ENCODE results near the gene OR5T2. TPM values are rescaled to one million over a fixed set of nuclear protein-coding genes. Genes with fewer than 3 reads are reported as not detected.
"Not testable (repeated sequence)": the region's sequence is repeated elsewhere in the genome, so short reads cannot be mapped to it uniquely, and the experiment has no call there.

The OR5T2 gene
- total RNA-seq, result not detected

DNA sequence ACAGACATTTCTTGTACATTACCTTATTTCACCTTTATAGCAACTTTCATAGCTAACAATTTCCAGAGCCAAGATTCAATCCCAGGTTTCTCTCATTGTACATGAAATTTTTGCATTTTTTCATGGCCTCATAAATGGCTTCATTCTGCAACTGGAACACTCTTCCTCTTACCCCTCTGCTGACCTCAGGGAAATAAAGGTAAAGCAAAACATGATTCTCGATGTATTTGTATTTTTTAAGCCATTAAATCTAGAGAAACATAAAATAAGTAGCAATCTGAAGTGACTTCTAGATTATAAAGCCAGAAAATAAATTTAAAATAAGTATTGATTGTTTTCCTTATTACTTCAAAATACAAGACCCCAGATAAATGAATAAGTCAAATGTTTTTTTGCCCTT, at the start of gene OR5T2:
TSS of gene OR5T2 (minus strand) at position 101 of the 400 bp plus-strand sequence. CDS start 1,193 bp downstream, outside the sequence.
- H3K9me3 Mint-ChIP-seq (ENCODE audit: insufficient read depth), result peaks cover 26% of the 10 kb centered on the region
- H3K36me3 Mint-ChIP-seq (ENCODE audit: low read depth), result no peaks in the 10 kb centered on the region
- POLR2A ChIA-PET, result no interaction called here
- H3K4me1 Mint-ChIP-seq (ENCODE audit: low read depth), result no peaks in the 10 kb centered on the region
- H3K4me3 Mint-ChIP-seq, result no peak within 1 kb of the TSS
- no peak within 1 kb of the TSS for H3K27ac Mint-ChIP-seq
- no peaks in the 10 kb centered on the region for H3K27me3 Mint-ChIP-seq (ENCODE audit: low read depth)
- ATAC-seq, result no peak
- no peak for DNase-seq
- CTCF ChIA-PET, result no interaction called here

DNA sequence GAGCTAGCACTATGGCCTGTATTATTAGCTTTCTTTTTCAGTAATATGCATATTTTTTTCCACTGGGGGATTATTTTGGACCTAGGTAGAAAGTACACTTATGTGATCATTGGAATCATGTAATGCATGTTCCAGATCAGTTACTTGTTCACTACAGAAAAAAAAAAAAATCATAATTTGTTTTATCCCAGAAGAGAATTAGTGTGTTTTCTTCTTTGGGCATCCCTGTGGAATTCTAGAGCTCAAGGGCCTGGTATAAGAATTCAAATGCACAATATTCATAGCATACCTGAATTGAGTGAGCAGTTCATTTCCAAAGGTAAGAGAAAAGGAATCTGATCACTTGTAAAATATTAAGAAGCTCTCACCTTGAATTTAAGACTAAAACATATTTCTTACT, 39.8 kb upstream of the OR5T2 start, which contains the start of gene OR5T1:
TSS of gene OR5T1 (plus strand) at position 301 of the 400 bp plus-strand sequence. CDS start 1,485 bp downstream, outside the sequence.
- Mint-ChIP-seq H3K9me3 (ENCODE audit: insufficient read depth) (peaks cover 23% of the 10 kb centered on the region), H3K4me1 (ENCODE audit: low read depth) (no peaks in the 10 kb centered on the region), H3K27me3 (ENCODE audit: low read depth) (no peaks in the 10 kb centered on the region), H3K36me3 (ENCODE audit: low read depth) (no peaks in the 10 kb centered on the region), H3K27ac (no peak within 1 kb of the TSS), H3K4me3 (no peak within 1 kb of the TSS)
- ChIA-PET CTCF (no interaction called here), POLR2A (no interaction called here)
- DNase-seq (no peak), ATAC-seq (no peak)

DNA sequence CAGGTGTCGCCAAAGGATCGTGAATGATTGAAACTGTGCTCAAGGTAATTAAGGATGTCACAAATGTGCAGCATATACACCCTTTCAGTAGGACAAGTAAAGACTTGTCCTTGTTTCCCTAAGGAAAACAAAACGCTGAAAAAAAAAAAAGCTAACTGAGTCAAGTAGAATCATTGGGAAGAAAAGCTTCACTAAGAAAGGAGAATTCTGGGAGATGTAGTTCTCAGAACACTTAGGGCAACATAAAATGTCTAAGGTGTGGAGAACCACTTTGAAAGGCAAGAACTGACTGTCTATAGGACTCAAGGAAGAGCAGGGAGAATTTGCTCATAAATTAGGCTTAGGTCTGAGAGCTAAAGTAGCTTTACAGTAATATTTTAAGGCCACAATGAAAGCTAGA, 37.0 kb upstream of the OR5T2 start:
- ChIA-PET CTCF (no interaction called here), POLR2A (no interaction called here)
- Mint-ChIP-seq H3K4me3 (no peak overlapping the region), H3K36me3 (ENCODE audit: low read depth) (no peaks in the 10 kb centered on the region), H3K27ac (no peak overlapping the region), H3K27me3 (ENCODE audit: low read depth) (no peaks in the 10 kb centered on the region), H3K9me3 (ENCODE audit: insufficient read depth) (peaks cover 16% of the 10 kb centered on the region), H3K4me1 (ENCODE audit: low read depth) (no peaks in the 10 kb centered on the region)
- DNase-seq (no peak), ATAC-seq (no peak)

DNA sequence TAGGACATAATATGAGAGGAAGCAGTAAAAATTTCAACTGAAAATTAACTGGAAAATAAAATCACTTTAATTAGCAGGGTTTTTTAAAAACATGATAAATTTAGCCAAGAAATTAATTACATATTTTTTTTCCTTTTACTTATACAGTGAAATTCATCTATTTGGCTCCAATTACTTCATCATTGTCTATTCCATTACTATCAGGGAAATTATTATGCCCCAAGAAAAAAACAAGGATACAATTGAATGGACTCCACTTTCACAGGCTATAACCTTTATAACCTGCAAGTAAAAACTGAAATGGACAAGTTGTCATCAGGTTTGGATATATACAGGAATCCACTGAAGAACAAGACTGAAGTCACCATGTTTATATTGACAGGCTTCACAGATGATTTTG, 17.9 kb upstream of the OR5T2 start, which contains the start of gene OR5T3:
TSS of gene OR5T3 (plus strand) at position 301 of the 400 bp plus-strand sequence. CDS start at position 301, 0 bp downstream.
- Mint-ChIP-seq H3K36me3 (ENCODE audit: low read depth) (no peaks in the 10 kb centered on the region), H3K9me3 (ENCODE audit: insufficient read depth) (peaks cover 23% of the 10 kb centered on the region), H3K27ac (no peak within 1 kb of the TSS), H3K4me3 (no peak within 1 kb of the TSS), H3K27me3 (ENCODE audit: low read depth) (no peaks in the 10 kb centered on the region), H3K4me1 (ENCODE audit: low read depth) (no peaks in the 10 kb centered on the region)
- CTCF ChIA-PET, result no interaction called here
- DNase-seq (no peak), ATAC-seq (no peak)
- POLR2A ChIA-PET, result no interaction called here

DNA sequence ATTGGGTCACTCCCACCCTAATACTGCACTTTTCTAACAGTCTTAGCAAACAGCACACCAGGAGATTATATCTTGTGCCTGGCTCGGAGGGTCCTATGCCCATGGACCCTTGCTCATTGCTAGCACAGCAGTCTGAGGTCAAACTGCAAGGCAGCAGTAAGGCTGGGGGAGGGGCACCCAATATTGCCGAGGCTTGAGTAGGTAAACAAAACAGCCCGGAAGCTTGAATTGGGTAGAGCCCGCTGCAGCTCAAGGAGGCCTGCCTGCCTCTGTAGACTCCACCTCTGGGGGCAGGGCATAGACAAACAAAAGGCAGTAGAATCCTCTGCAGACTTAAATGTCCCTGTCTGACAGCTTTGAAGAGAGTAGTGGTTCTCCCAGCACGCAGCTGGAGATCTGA, 14.3 kb downstream of the OR5T2 start:
- H3K27me3 Mint-ChIP-seq (ENCODE audit: low read depth); H3K4me3 Mint-ChIP-seq; POLR2A ChIA-PET; ATAC-seq; DNase-seq; H3K4me1 Mint-ChIP-seq (ENCODE audit: low read depth); H3K36me3 Mint-ChIP-seq (ENCODE audit: low read depth); H3K27ac Mint-ChIP-seq; CTCF ChIA-PET: not testable (repeated sequence)
- peaks cover 25% of the 10 kb centered on the region for H3K9me3 Mint-ChIP-seq (ENCODE audit: insufficient read depth)

DNA sequence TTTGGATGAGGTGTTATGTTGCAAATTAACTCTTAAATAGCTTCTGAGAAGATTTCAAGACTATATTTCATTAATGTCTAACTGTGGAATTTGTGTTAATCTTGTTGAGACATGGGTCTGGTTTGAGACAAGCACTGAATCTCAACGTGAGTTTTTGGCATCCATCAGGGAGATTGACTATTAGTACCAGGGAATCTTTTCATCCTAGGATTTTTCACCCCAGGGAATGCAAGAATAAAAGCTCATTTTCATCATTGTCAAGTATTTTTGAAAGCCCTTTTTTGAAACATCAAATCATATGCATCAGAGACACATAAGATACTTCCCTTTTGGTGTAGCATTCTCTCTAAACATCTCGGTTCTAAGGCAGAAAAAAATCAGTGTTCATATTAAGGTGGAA, 19.5 kb downstream of the OR5T2 start:
- H3K27ac Mint-ChIP-seq, result no peak overlapping the region
- ChIA-PET POLR2A (no interaction called here), CTCF (no interaction called here)
- no peaks in the 10 kb centered on the region for H3K27me3 Mint-ChIP-seq (ENCODE audit: low read depth)
- H3K9me3 Mint-ChIP-seq (ENCODE audit: insufficient read depth), result peaks cover 26% of the 10 kb centered on the region
- ATAC-seq (no peak), DNase-seq (no peak)
- no peaks in the 10 kb centered on the region for H3K36me3 Mint-ChIP-seq (ENCODE audit: low read depth)
- H3K4me3 Mint-ChIP-seq, result no peak overlapping the region
- H3K4me1 Mint-ChIP-seq (ENCODE audit: low read depth), result no peaks in the 10 kb centered on the region

DNA sequence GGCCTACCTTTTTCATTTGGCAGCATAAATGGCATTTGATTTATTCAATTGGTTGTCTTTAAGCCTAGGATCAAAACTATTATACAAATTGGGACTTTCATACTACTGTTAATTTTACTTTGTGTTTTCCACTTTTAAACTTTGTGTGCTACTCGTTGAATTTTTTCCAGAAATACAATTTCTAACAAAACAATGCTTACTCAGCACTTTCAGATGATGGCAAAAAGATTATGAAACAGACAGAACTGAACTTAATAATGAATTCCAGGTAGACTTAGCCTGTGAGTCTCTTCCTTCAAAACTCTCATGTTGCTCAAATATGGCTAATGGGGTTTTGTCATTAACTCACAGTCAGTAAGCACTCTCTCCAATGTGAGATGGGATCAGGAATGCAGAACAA, 26.3 kb downstream of the OR5T2 start:
- Mint-ChIP-seq H3K9me3 (ENCODE audit: insufficient read depth) (peaks cover 13% of the 10 kb centered on the region), H3K4me1 (ENCODE audit: low read depth) (no peaks in the 10 kb centered on the region), H3K27me3 (ENCODE audit: low read depth) (no peaks in the 10 kb centered on the region), H3K36me3 (ENCODE audit: low read depth) (no peaks in the 10 kb centered on the region), H3K27ac (no peak overlapping the region), H3K4me3 (no peak overlapping the region)
- DNase-seq, result no peak
- POLR2A ChIA-PET, result no interaction called here
- ATAC-seq, result no peak
- CTCF ChIA-PET, result no interaction called here

DNA sequence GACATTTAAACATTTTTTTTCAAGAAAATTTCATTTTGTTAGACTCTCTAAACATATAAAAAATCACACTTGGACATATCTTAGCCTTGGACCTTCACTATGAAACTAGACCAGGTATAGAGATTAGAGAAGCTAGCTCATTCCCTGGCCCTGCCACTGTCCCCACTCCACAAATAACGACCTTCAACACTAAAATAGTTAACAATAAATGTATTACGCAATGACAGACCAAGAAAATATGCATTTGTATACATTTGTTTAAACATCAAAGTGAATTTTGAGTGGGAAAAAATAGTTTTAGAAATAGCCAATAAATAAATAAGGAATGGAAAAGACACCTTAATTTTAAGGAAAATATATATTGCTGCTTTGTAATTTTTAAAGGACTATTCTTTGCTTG, 36.7 kb downstream of the OR5T2 start:
- no peak overlapping the region for H3K4me3 Mint-ChIP-seq
- CTCF ChIA-PET, result no interaction called here

DNA sequence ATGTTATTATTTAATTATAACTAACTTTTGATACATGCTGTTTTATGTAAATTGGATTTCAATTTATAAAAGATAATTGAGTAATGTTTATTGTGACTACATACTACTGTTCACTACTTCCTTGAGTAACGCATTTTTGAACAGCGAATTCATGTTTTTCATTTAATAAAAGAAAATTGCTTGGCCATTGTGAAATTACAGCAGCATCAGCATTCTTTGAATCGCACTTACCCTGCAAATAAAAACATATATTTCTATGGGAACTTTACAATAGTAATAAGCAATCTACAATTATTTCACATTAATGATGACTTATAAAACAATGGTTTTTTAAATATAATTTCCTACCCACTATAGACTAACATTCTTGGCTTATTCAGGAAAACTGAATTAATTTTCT, 37.4 kb downstream of the OR5T2 start:
- Mint-ChIP-seq H3K27ac (no peak overlapping the region), H3K4me1 (ENCODE audit: low read depth) (no peaks in the 10 kb centered on the region), H3K27me3 (ENCODE audit: low read depth) (no peaks in the 10 kb centered on the region), H3K36me3 (ENCODE audit: low read depth) (no peaks in the 10 kb centered on the region), H3K9me3 (ENCODE audit: insufficient read depth) (peaks cover 12% of the 10 kb centered on the region), H3K4me3 (no peak overlapping the region)
- POLR2A ChIA-PET, result no interaction called here
- ATAC-seq (no peak), DNase-seq (no peak)
- CTCF ChIA-PET, result no interaction called here

More for the DNA sequence above, 36.7 kb downstream of the OR5T2 start:
- Mint-ChIP-seq H3K27me3 (ENCODE audit: low read depth) (no peaks in the 10 kb centered on the region), H3K9me3 (ENCODE audit: insufficient read depth) (peaks cover 12% of the 10 kb centered on the region), H3K27ac (no peak overlapping the region), H3K4me1 (ENCODE audit: low read depth) (no peaks in the 10 kb centered on the region), H3K36me3 (ENCODE audit: low read depth) (no peaks in the 10 kb centered on the region)
- POLR2A ChIA-PET, result no interaction called here
- ATAC-seq, result no peak
- DNase-seq, result no peak

DNA sequence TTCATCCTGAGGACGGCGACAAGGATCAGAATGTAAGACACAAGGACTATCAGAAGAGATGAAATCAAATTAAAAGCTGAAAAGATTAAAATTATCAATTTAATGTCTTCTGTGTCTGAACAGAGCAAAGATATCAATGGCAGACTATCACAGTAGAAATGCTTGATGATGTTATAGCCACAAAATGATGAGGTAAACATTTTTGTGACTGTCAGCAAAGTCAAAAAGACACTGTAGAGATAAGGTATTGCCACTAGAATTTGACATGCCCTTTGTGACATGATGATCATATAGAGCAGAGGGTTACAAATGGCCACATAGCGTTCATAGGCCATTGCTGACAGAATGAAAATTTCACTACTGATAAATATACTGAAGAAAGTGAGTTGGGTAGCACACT, 45.5 kb downstream of the OR5T2 start:
- DNase-seq (no peak), ATAC-seq (no peak)
- POLR2A ChIA-PET, result no interaction called here
- Mint-ChIP-seq H3K36me3 (ENCODE audit: low read depth) (no peaks in the 10 kb centered on the region), H3K4me3 (no peak overlapping the region), H3K9me3 (ENCODE audit: insufficient read depth) (peaks cover 21% of the 10 kb centered on the region), H3K27me3 (ENCODE audit: low read depth) (no peaks in the 10 kb centered on the region), H3K4me1 (ENCODE audit: low read depth) (no peaks in the 10 kb centered on the region), H3K27ac (no peak overlapping the region)
- CTCF ChIA-PET, result no interaction called here

DNA sequence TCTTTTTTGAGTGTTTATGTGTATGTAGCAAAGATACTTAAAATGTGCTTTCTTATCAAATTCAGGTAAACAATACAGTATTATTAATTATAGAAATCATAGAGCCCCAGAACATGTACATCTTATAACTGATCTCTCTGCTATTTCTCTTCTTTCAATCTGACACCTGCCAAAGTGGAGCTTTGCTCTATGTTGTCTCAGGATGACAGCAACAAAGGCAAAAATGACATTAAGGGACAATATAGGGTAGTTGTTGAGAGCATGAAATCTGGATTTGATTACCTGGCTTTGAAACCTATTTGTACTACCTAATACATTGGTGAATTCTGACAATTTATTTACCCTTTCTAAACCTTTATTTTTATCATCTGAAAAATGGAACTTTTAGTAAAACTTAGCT, 50.6 kb downstream of the OR5T2 start:
- Mint-ChIP-seq H3K4me3 (no peak overlapping the region), H3K27me3 (ENCODE audit: low read depth) (no peaks in the 10 kb centered on the region), H3K36me3 (ENCODE audit: low read depth) (no peaks in the 10 kb centered on the region), H3K27ac (no peak overlapping the region), H3K4me1 (ENCODE audit: low read depth) (no peaks in the 10 kb centered on the region), H3K9me3 (ENCODE audit: insufficient read depth) (peaks cover 31% of the 10 kb centered on the region)
- ChIA-PET POLR2A (no interaction called here), CTCF (no interaction called here)
- ATAC-seq, result no peak
- DNase-seq, result no peak
